Fibroblast of lung (primary cell): Measurements from ENCODE around the gene CAMTA1. TPM values are rescaled to one million over a fixed set of nuclear protein-coding genes. Genes with fewer than 3 reads are reported as not detected.

Experiments used
- DNase-seq, 2 donors: peaks; one replicate each; pipeline versions ENCODE4 v3.0.0 to v3.0.0-alpha.2; 2010; ENCODE audit warnings: low read depth in 2 of 2
- H2AFZ ChIP-seq: 2 replicates; pipeline ENCODE4 v1.5.1; 2012; ENCODE audit warnings: low read length, control low read depth, inconsistent platforms
- H3K27ac ChIP-seq: 2 replicates; pipeline ENCODE4 v1.5.1; 2011; ENCODE audit warnings: low read length, control low read depth; ENCODE audit not compliant: insufficient read depth
- H3K27me3 ChIP-seq: 2 replicates; pipeline ENCODE4 v1.5.1; 2011; ENCODE audit warnings: mild to moderate bottlenecking, low read length; ENCODE audit not compliant: control insufficient read depth, insufficient read depth
- H3K36me3 ChIP-seq: 2 replicates; pipeline ENCODE4 v1.5.1; 2011; ENCODE audit warnings: low read length; ENCODE audit not compliant: control insufficient read depth, insufficient read depth
- H3K4me1 ChIP-seq: 2 replicates; pipeline ENCODE4 v1.5.1; 2011; ENCODE audit warnings: low read length; ENCODE audit not compliant: control insufficient read depth, insufficient read depth; ENCODE audit errors: extremely low read depth
- H3K4me2 ChIP-seq: 2 replicates; pipeline ENCODE4 v1.5.1; 2011; ENCODE audit warnings: low read length, control low read depth; ENCODE audit not compliant: insufficient read depth; ENCODE audit errors: extremely low read depth
- H3K4me3 ChIP-seq, 4 experiments: fragments of 200-600 bp in 1 of 4; sonication (generic) in 1 of 4; replicated peaks in 1 of 4; 2 replicates each; pipeline ENCODE4 v1.5.1; 2011 to 2016; ENCODE audit warnings: low read length in 4 of 4, low read depth in 3 of 4, mild to moderate bottlenecking in 3 of 4, control low read depth in 2 of 4, inconsistent platforms in 1 of 4, mixed read lengths in 1 of 4; ENCODE audit not compliant: insufficient read depth in 1 of 4; ENCODE audit errors: control extremely low read depth in 1 of 4
- H3K79me2 ChIP-seq: 2 replicates; pipeline ENCODE4 v1.5.1; 2012; ENCODE audit warnings: mild to moderate bottlenecking, low read length, inconsistent platforms; ENCODE audit not compliant: control insufficient read depth, insufficient read depth
- H3K9ac ChIP-seq: 2 replicates; pipeline ENCODE4 v1.5.1; 2011; ENCODE audit warnings: mild to moderate bottlenecking, low read length, control low read depth; ENCODE audit not compliant: insufficient read depth
- H3K9me3 ChIP-seq: 2 replicates; pipeline ENCODE4 v1.5.1; 2012; ENCODE audit warnings: low read depth, low read length; ENCODE audit not compliant: control insufficient read depth, insufficient read depth
- H4K20me1 ChIP-seq: 2 replicates; pipeline ENCODE4 v1.5.1; 2011; ENCODE audit warnings: low read length; ENCODE audit not compliant: control insufficient read depth, insufficient read depth; ENCODE audit errors: extremely low read depth
- EZH2 ChIP-seq: IDR thresholded peaks from 2 replicates; pipeline ENCODE4 v1.5.1; 2012; ENCODE audit warnings: low read length, control low read depth, mild to moderate bottlenecking; ENCODE audit errors: missing control alignments
- polyA plus RNA-seq, 2 donors: library from polyadenylated mRNA; depleted of rRNA in 1 of 2; stranded (reverse) in 1 of 2; unstranded in 1 of 2; fragments of >200 nt; gene quantifications; 2 replicates each; pipeline ENCODE4 v1.2.1, GENCODE V29; 2011 to 2012; ENCODE audit warnings: missing spikeins in 1 of 2
- total RNA-seq: library from RNA; depleted of rRNA; stranded (reverse); fragments of >200 nt; gene quantifications from 2 replicates; pipeline ENCODE4 v1.2.1, GENCODE V29; 2014
- TF ChIP-seq, protein P1 (sequence below), 2 donors: IDR thresholded peaks in 1 of 2; conservative IDR thresholded peaks in 1 of 2; 1 replicate in 1 of 2; 2 replicates in 1 of 2; pipeline ENCODE4 v1.5.1; 2011 to 2012; ENCODE audit warnings: low read length in 2 of 2, control low read depth in 1 of 2, inconsistent platforms in 1 of 2, low read depth in 1 of 2, mild to moderate bottlenecking in 1 of 2

CAMTA1 gene
- total and polyA plus RNA-seq, 2 donors (not counting 1 experiment from before 2014, with no cell fraction given) = 47.6 to 86.0 TPM

GRCh38 chr1:7680955-7681268 lies 895.7 kb downstream of the CAMTA1 start:
- no peaks in the 10 kb centered on the region for H3K9me3 ChIP-seq
- peak overlapping the region in 3 of 4 experiments; percentile 16 to 59 (median 31) for H3K4me3 ChIP-seq
- H3K27ac ChIP-seq = no peak overlapping the region
- DNase-seq = no peak
- H3K27me3 ChIP-seq = peaks cover 4% of the 10 kb centered on the region
- no peaks in the 10 kb centered on the region for H4K20me1 ChIP-seq
- no peaks in the 10 kb centered on the region for H3K36me3 ChIP-seq
- H3K4me2 ChIP-seq = peak overlapping the region; percentile 78
- H3K4me1 ChIP-seq = no peaks in the 10 kb centered on the region
- no peaks in the 10 kb centered on the region for H3K79me2 ChIP-seq
- H2AFZ ChIP-seq = no peak overlapping the region
- H3K9ac ChIP-seq = no peak overlapping the region
- TF ChIP-seq, protein P1, sequence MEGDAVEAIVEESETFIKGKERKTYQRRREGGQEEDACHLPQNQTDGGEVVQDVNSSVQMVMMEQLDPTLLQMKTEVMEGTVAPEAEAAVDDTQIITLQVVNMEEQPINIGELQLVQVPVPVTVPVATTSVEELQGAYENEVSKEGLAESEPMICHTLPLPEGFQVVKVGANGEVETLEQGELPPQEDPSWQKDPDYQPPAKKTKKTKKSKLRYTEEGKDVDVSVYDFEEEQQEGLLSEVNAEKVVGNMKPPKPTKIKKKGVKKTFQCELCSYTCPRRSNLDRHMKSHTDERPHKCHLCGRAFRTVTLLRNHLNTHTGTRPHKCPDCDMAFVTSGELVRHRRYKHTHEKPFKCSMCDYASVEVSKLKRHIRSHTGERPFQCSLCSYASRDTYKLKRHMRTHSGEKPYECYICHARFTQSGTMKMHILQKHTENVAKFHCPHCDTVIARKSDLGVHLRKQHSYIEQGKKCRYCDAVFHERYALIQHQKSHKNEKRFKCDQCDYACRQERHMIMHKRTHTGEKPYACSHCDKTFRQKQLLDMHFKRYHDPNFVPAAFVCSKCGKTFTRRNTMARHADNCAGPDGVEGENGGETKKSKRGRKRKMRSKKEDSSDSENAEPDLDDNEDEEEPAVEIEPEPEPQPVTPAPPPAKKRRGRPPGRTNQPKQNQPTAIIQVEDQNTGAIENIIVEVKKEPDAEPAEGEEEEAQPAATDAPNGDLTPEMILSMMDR (conservative IDR thresholded peaks at IDR 0.05 in 1 of 2, IDR thresholded peaks at IDR 0.05 in 1 of 2; ENCODE audit: low read depth in 1 of 2, low read length in 2 of 2) = no peak
- TF ChIP-seq EZH2 = no peak

GRCh38 chr1:7681401-7681800 lies 896.1 kb downstream of the CAMTA1 start:
- no peak overlapping the region for H3K4me2 ChIP-seq

DNA sequence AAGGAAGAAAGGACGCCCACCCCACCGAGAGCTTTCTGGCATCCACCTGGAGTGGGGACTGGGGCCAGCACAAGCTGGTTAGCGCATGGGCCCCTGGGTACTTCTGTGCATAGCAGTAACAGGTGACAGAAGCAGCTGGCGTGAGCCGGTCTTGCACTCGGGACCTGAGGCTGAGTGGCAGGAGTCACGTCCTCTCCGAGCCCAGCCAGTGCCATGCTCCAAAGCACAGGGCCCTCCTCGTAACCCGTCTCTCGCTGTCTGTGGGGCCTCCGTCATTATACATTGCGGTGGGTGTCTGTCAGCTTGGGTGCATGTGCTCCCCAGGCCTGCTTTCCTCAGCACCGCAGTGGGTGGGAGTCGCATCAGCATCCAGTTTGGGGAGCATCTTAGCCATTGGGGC lies 898.3 kb downstream of the CAMTA1 start:
- Histone ChIP-seq H3K9me3 (no peaks in the 10 kb centered on the region), H3K27me3 (peaks cover 4% of the 10 kb centered on the region), H3K36me3 (no peaks in the 10 kb centered on the region), H3K4me3 (no peak overlapping the region), H3K27ac (no peak overlapping the region), H2AFZ (no peak overlapping the region), H3K9ac (no peak overlapping the region), H4K20me1 (no peaks in the 10 kb centered on the region), H3K79me2 (no peaks in the 10 kb centered on the region), H3K4me1 (no peaks in the 10 kb centered on the region), H3K4me2 (no peak overlapping the region)
- TF ChIP-seq, protein P1 (conservative IDR thresholded peaks at IDR 0.05 in 1 of 2, IDR thresholded peaks at IDR 0.05 in 1 of 2; ENCODE audit: low read depth in 1 of 2, low read length in 2 of 2) = no peak
- no peak for TF ChIP-seq EZH2
- no peak for DNase-seq

More at GRCh38 chr1:7681401-7681800, 896.1 kb downstream of the CAMTA1 start:
- Histone ChIP-seq H3K79me2 (no peaks in the 10 kb centered on the region), H4K20me1 (no peaks in the 10 kb centered on the region), H2AFZ (no peak overlapping the region), H3K9ac (no peak overlapping the region), H3K27ac (no peak overlapping the region), H3K9me3 (no peaks in the 10 kb centered on the region), H3K4me3 (no peak overlapping the region), H3K27me3 (peaks cover 4% of the 10 kb centered on the region), H3K4me1 (no peaks in the 10 kb centered on the region), H3K36me3 (no peaks in the 10 kb centered on the region)
- no peak for DNase-seq
- no peak for TF ChIP-seq EZH2
- TF ChIP-seq, protein P1 (conservative IDR thresholded peaks at IDR 0.05 in 1 of 2, IDR thresholded peaks at IDR 0.05 in 1 of 2; ENCODE audit: low read depth in 1 of 2, low read length in 2 of 2) = no peak
